Posterior vena cava (tissue), 2 donors: ENCODE data around the gene KIF11. TPM values are rescaled to one million over a fixed set of nuclear protein-coding genes. Genes with fewer than 3 reads are reported as not detected.

ENCODE experiments used
- DNase-seq: peaks from one replicate; pipeline ENCODE4 v3.0.0-alpha.2; 2020; ENCODE audit warnings: low spot score
- intact Hi-C, 2 donors: fragments of 100-400 bp; cut with DNase I; formaldehyde crosslinking; loops; one replicate each; pipeline versions ENCODE4 v1.14.1 to v1.14.2; 2022 to 2023
- total RNA-seq, 2 donors: library from RNA; stranded (reverse); fragmentation: NEBNext Ultra II Directional; extraction: Animal tissue kit (Norgen Biotek cat#: 25700); gene quantifications; one replicate each; pipeline ENCODE4 v1.2.1, GENCODE V29; 2021
- donor health status: DM: yes; HTN: yes; CAD: no.
- donor health status: DM: yes; HTN: yes; CAD: no.

KIF11 gene
- total RNA-seq, 2 donors from 2014 or later, result 0.67 to 1.1 TPM

DNA sequence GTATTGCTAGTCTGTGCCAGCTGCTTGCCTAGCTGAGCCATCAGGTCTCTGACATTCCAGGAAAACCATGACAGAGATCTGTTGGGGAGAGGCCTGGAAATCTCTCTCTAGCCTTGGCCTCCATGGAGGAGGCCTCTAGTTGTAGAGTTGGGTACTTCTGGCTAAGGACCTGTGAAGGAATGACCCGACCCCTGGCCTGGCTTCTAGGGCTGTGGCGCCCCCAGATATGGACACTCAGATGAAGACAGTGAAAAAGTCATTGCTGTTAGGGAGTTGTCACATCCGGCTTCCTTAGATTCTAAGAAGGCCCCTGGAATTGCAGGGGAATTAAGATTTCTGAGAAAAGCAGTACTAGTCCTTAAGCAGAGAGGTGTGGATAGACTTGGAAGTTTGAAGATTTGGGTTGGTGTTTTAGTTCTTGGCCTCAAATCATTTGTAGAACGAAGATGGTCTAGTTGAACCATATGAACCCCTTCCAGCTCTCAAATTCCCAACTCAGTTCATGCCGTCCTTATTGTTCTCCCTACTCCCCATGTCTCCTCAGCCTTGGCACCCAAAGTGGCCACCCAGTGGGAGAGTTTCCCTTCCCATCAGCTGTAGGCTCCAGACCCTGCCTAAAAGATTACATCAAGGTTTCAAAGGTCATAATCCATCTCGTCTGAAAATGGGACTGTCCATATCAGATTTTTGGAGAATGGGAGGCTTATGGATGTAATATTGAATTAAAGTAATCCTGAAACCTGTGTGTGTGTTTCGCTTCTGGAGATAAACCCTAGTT is 103.9 kb downstream of the KIF11 start:
- no peak for DNase-seq
- intact Hi-C loops, result loop anchor here in 1 of 2 donors (10.0 kb wide), 1 partner anchor 58 kb away; no protein-coding TSS in a partner anchor

DNA sequence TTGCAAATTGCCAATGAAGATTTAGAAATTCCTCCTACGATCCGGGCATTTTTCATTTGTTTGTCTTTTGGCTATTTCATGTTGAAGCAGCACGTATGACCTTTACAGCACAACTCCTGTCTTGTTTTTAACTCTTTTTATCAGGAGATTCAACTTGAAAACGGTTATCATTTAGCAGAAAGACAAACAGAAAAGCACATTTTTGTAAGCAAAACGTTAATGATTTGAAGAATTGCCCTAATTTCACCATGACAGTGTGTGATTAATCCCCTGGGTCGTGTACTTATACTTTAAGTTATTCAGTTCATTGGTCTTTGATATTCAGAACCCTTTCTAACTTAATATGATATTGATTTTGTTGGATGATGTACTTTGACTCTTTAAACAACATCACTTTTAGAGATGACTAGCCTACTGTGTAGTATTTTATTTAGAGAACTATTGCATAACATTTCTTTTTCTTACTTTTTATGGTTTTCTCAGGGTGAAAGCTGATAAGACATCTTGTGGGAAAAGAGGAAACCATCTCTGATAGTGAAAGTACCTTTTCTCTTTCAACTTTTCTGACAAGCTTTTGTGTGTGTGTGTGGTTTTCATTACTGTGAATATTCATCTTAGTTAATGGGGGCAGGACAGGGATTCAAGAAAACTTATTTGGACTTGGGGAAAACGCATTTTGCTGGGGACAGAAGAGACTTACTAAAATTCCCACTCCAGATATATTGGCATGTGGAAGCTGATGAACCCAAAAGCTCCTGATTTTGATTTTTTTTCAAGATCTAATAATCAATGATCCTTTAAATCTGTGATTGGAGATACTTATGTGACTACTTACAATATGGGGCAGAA is 105.0 kb downstream of the KIF11 start:
- intact Hi-C loops, result loop anchor here in 1 of 2 donors (10.0 kb wide), 1 partner anchor 57 kb away; no protein-coding TSS in a partner anchor
- no peak for DNase-seq

DNA sequence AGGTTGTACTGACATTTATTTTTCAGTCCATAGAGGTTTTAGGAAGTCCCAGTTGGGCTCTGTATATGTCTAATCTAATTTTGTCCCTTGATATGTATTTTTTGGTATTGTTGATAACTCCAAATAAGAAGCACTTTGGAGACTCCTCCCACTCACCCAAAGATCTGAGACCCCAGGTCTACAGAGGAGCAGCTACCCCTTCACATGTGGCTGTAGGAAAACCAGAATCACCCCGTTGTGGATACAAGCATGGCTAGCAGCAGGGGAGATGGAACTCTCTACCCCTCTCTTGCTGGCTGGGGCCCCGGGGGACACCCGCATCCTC is 106.2 kb downstream of the KIF11 start:
- DNase-seq, result no peak
- intact Hi-C loops, result loop anchor here in 1 of 2 donors (10.0 kb wide), 1 partner anchor 56 kb away; no protein-coding TSS in a partner anchor

DNA sequence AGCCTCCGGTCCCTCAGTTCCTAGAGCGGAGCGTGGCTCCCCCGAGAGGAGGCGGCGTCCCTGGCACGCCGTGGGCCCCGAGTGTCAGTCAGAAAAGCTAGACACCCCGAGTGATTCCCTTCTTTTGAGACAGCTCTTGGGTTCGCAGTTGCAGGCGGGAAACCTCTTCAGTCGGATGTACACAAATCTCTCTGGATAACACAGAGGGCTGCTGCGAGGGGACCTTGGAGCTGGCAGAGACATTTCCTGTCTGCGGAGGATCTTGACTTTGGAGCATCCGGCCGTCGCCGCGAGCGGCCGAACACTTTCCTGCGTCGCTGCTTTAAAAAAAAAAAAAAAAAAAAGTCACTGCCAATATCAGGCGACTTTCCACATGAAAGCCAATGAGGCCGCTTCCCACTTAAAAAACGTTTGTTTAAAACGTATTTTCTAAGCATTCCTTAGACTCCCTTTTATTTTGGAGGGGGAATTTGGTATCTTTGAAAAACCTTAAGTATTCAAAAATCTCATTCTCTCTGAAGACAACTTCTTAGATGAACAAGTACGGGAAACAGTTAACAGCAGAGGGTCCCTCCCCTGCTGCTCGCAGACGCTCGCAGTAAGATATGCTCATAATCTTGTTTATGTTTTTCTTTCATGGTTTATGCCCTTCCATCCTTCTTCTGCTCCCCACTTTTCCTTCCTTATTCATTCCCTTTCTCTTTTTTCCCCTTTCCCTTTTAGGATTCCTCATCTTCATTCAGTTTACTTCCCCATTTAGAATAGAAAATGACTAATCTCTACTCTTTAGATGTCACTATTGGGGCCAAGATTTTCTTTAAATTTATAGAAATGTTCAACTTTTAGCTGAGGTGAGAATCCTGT is 106.8 kb downstream of the KIF11 start:
- DNase-seq, result no peak
- intact Hi-C loops, result loop anchor here in 1 of 2 donors (10.0 kb wide), 1 partner anchor 55 kb away; no protein-coding TSS in a partner anchor

DNA sequence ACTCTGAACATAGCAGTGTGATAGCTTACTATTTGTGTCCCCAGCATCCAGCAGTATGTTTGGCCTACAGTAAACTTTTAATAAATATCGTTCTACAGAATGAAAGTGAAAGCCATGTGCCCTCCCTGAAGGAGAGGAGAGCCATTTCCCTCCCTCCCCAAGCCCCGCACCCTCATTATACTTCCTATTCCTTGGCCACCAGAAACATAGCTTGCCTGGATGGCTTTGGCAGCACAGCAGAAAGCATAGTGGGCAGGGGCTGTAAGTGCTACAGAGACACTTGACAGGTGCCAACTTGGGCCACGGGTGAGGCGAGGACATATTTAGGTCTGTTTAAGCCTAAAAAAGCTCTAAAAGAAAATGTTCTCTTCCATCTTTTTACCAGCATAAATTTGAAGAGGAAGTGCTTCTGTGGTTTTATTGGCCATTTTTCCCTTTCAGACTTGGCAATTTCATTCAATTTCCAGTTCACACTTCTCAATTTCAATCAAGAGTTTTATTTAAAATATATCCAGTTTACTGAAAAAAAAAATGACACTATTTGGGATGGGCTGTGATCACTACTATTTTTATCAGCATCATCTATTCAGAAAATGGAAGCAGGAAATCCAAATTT is 109.5 kb downstream of the KIF11 start:
- intact Hi-C loops, result no loop called here

More for the DNA sequence above, 109.5 kb downstream of the KIF11 start:
- DNase-seq, result no peak

Other genes with a start within 250 kb of the KIF11 start
- gene IDE, start 19.0 kb upstream of the KIF11 start, total RNA-seq, result 10 to 100 TPM; 40.1 to 45.6 TPM
- 10 to 100 TPM in 1 of 2 donors, 1 to 10 TPM in 1; 9.9 to 11.3 TPM for gene HHEX, start 96.8 kb downstream of the KIF11 start, total RNA-seq